BLaER1 (cell line): ENCODE results near the gene TMC1.

ENCODE experiments used
- H3K27ac ChIP-seq: shearing (Covaris generic); formaldehyde crosslinking; 2 replicates; pipeline ENCODE4 v1.8.1; 2022
- H3K27me3 ChIP-seq: shearing (Covaris generic); formaldehyde crosslinking; 2 replicates; pipeline ENCODE4 v1.8.1; 2022
- H3K36me3 ChIP-seq: shearing (Covaris generic); formaldehyde crosslinking; 2 replicates; pipeline ENCODE4 v1.8.1; 2022
- H3K4me1 ChIP-seq: shearing (Covaris generic); formaldehyde crosslinking; 2 replicates; pipeline ENCODE4 v1.8.1; 2022
- H3K4me2 ChIP-seq: shearing (Covaris generic); formaldehyde crosslinking; 2 replicates; pipeline ENCODE4 v1.8.1; 2022
- H3K4me3 ChIP-seq: shearing (Covaris generic); formaldehyde crosslinking; 2 replicates; pipeline ENCODE4 v1.8.1; 2022
- H3K9ac ChIP-seq: shearing (Covaris generic); formaldehyde crosslinking; 2 replicates; pipeline ENCODE4 v1.8.1; 2022
- H3K9me3 ChIP-seq: shearing (Covaris generic); formaldehyde crosslinking; 2 replicates; pipeline ENCODE4 v1.8.1; 2022
- H4K20me1 ChIP-seq: shearing (Covaris generic); formaldehyde crosslinking; 2 replicates; pipeline ENCODE4 v1.8.1; 2022
- Cebpa-rat ChIP-seq: shearing (Covaris generic); IDR thresholded peaks from 2 replicates; pipeline ENCODE4 v1.8.1; 2022

The TMC1 gene

DNA sequence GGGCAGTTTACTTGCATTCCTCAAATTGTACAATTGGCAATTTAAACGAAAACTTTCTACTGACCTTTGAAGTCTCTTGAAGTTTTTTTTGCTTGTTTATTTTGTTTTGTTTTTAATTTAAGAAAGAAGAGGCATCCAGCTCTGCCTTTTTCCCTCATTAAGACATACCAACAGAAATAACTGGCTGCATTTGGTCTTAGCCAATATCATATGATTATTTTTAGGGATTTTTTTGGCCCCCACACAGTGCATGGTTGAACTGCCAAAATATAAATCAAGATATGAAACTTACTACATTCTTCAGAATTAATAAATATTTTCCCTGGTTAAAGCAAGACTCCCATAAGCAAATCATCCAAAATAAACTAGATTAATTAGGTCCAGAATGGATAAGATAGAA, 352.0 kb downstream of the TMC1 start:
- Histone ChIP-seq H3K9me3 (no peaks in the 10 kb centered on the region), H3K27ac (no peak overlapping the region), H3K9ac (no peak overlapping the region), H4K20me1 (no peaks in the 10 kb centered on the region), H3K27me3 (no peaks in the 10 kb centered on the region), H3K4me2 (no peak overlapping the region), H3K4me3 (no peak overlapping the region), H3K36me3 (no peaks in the 10 kb centered on the region), H3K4me1 (no peaks in the 10 kb centered on the region)
- no peak for TF ChIP-seq Cebpa-rat

DNA sequence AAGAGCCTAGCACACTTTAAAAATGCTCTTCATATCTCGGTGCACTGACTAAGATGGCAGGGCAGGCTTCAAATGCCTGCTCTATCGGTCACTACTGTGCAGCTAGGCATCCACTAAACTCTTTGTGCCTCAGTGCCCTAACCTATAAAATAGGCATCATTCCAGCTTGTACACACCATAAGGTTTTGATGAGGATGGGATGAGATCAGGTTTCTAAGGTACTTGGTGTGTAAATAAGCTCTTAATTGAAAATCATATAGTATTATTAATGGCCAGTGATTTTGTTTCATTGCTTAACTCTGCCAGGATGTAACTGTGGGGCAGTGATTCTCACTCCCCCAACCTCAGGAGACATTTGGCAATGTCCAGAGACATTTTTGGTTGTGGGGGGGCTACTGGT, 352.9 kb downstream of the TMC1 start:
- Histone ChIP-seq H3K9ac (no peak overlapping the region), H3K4me2 (no peak overlapping the region)
- no peak for TF ChIP-seq Cebpa-rat

DNA sequence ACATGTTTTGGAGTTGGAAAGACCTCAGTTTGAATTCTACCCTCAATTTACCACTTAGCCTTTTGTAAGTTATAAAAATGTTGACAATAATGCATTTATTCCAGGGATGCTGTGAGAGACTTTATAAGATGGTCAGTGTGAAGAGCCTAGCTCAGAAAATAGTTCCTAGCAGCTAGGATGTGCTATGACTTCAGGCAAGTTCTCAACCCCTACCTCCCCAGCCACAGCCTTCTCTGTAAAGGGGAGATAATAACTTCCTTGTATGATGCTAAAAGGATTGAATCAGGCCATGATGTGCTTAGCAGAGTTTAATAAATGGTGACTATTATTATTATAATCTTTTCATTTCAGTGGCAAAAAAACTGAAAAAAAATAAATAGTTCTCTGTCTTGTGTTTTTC, 353.8 kb downstream of the TMC1 start:
- Histone ChIP-seq H3K4me2 (no peak overlapping the region), H3K27ac (no peak overlapping the region), H3K9me3 (no peaks in the 10 kb centered on the region), H4K20me1 (no peaks in the 10 kb centered on the region), H3K36me3 (no peaks in the 10 kb centered on the region), H3K4me3 (no peak overlapping the region), H3K4me1 (no peaks in the 10 kb centered on the region), H3K9ac (no peak overlapping the region), H3K27me3 (no peaks in the 10 kb centered on the region)
- TF ChIP-seq Cebpa-rat = no peak

More for the DNA sequence above, 352.9 kb downstream of the TMC1 start:
- Histone ChIP-seq H4K20me1 (no peaks in the 10 kb centered on the region), H3K27ac (no peak overlapping the region), H3K9me3 (no peaks in the 10 kb centered on the region), H3K4me3 (no peak overlapping the region), H3K36me3 (no peaks in the 10 kb centered on the region), H3K27me3 (no peaks in the 10 kb centered on the region), H3K4me1 (no peaks in the 10 kb centered on the region)

DNA sequence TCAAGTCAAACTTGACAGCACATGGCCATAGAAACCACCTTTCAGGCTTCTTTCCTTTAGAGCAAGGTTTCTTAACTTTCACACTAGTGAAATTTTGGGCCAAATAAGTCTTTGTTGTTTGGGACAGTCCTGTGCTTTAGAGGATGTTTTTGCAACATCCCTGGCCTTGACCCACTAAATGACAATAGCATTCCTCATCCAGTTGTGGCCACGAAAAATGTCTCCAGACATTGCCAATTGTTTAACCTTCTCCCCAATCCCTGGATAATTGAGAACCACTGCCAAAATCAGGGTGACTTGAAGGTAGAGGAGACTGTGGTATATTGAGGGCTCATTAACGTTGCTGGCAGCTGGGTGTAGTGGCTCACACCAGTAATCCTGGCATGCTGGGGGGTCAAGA, 359.4 kb downstream of the TMC1 start:
- Histone ChIP-seq H3K36me3 (no peaks in the 10 kb centered on the region), H4K20me1 (no peaks in the 10 kb centered on the region), H3K4me2 (no peak overlapping the region), H3K27ac (no peak overlapping the region), H3K4me3 (no peak overlapping the region), H3K27me3 (no peaks in the 10 kb centered on the region), H3K4me1 (no peaks in the 10 kb centered on the region), H3K9ac (no peak overlapping the region), H3K9me3 (no peaks in the 10 kb centered on the region)
- TF ChIP-seq Cebpa-rat = no peak

DNA sequence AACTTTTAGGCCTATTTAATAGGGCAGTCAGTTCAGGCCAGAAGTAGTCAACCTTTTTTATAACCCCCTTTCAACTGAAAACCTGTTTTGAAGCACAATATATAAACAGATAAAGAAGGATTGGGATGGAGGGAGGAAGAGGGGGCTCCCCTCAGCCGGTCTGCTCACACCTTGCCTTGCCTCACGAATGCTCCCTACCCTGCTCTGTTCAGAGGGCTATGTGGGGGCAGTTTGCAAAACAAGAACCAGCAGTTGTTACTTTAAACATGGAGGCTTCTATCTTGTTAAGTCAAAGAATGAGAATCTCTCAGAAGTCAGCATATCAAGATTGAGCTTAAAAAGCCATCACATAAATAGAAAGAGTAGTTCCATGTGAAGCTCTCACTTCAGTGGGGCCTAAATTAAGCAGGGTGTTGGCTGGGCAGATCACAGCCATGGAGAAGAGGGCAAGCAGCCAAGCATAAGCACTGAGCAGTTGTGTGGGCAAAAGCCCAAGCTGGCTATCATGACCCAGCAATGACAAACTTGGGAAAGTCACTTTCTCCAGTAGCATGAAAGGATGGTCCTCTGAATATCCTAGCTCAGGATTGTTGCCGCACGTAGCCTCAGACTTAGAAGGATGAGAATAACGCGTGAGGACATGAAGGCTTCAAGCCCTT, 360.8 kb downstream of the TMC1 start:
- Histone ChIP-seq H3K27me3 (no peaks in the 10 kb centered on the region), H3K9me3 (peaks cover 11% of the 10 kb centered on the region), H3K4me1 (no peaks in the 10 kb centered on the region), H4K20me1 (no peaks in the 10 kb centered on the region), H3K27ac (no peak overlapping the region), H3K4me3 (no peak overlapping the region), H3K9ac (no peak overlapping the region), H3K36me3 (no peaks in the 10 kb centered on the region), H3K4me2 (no peak overlapping the region)
- no peak for TF ChIP-seq Cebpa-rat

DNA sequence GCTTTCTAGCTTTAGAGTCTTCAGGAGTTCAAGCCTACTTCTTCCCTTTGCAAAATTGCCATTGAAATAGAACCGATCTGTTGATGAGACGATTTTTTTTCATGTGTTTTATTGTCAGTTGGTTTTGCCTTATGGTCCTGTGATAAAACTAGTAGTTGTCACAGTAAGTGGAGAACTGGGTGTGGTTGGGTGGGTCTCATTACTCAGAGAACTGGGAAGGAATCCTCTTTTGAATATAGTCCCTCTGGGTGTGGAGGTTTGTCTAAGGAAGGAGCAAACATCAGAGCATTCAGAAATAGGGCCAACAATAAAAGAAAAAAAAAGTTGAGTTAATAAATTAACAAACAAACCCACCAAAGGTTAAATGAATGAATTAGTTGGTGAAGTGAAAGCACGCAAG, 362.5 kb downstream of the TMC1 start:
- H3K9me3 ChIP-seq = peaks cover 12% of the 10 kb centered on the region

DNA sequence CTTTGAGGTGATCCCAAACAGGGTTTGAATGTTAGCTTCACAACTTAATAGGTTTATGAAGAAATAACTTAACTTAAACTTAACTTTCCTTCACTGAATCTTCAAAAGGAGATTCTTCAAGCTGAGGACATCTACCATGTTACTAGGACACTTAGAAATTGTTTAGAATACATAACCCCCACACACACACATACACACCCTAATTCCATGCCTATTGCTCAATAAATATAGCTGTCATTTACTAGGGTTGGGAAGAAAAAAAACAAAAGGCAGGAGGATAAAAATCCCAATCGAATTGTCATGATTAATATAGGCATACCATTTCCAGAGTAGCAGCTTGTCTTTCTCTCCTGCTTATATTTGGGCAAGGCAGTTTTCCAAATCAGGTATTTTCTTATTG, 363.1 kb downstream of the TMC1 start:
- TF ChIP-seq Cebpa-rat = no peak

More for the DNA sequence above, 362.5 kb downstream of the TMC1 start:
- no peak for TF ChIP-seq Cebpa-rat
- Histone ChIP-seq H3K9ac (no peak overlapping the region), H4K20me1 (no peaks in the 10 kb centered on the region), H3K36me3 (no peaks in the 10 kb centered on the region), H3K4me2 (no peak overlapping the region), H3K4me3 (no peak overlapping the region), H3K4me1 (no peaks in the 10 kb centered on the region), H3K27ac (no peak overlapping the region), H3K27me3 (no peaks in the 10 kb centered on the region)

More for the DNA sequence above, 363.1 kb downstream of the TMC1 start:
- Histone ChIP-seq H3K4me2 (no peak overlapping the region), H3K27me3 (no peaks in the 10 kb centered on the region), H3K36me3 (no peaks in the 10 kb centered on the region), H3K9me3 (peaks cover 12% of the 10 kb centered on the region), H3K27ac (no peak overlapping the region), H4K20me1 (no peaks in the 10 kb centered on the region), H3K9ac (no peak overlapping the region), H3K4me3 (no peak overlapping the region), H3K4me1 (no peaks in the 10 kb centered on the region)
